Measurements from ENCODE around the gene HMGN2. TPM values are rescaled to one million over a fixed set of nuclear protein-coding genes. Genes with fewer than 3 reads are reported as not detected.
A peak's percentile ranks its signal among the peaks of the same experiment; 100 is the strongest.

HMGN2 gene
- total and polyA plus RNA-seq, 2 experiments from 2014 or later = 330 to 1,122 TPM

- TF ChIP-seq NANOG (IDR thresholded peaks at IDR 0.05; ENCODE audit: borderline replicate concordance) = no peak
- no peak for TF ChIP-seq EZH2phosphoT487 (IDR thresholded peaks at IDR 0.05; ENCODE audit: unreplicated experiment)
Measured at GRCh38 chr1:26478988-26479387, 6.7 kb downstream of the HMGN2 start (continued).

GRCh38 chr1:26482921-26483320, 10.7 kb downstream of the HMGN2 start:
- Histone ChIP-seq H3K36me3 (ENCODE audit: insufficient read depth) (peaks cover 7% of the 10 kb centered on the region; the same call in 1 of the 2 replicates), H3F3A (replicated peaks; ENCODE audit: low read depth) (0 out of 2 replicates have a peak, but pooled peaks cover 6% of the 10 kb centered on the region), H3K27me3 (ENCODE audit: insufficient read depth) (no peaks in the 10 kb centered on the region), H2AFZ (no peak overlapping the region), H3K4me1 (ENCODE audit: insufficient read depth) (no peaks in the 10 kb centered on the region), H3K4me2 (no peak overlapping the region), H3K9me2 (ENCODE audit: insufficient read depth) (no peaks in the 10 kb centered on the region), H3K4me3 (no peak overlapping the region), H4K20me1 (replicated peaks; ENCODE audit: insufficient read depth) (no peaks in the 10 kb centered on the region; the same call in 1 of the 2 replicates), H3K79me2 (replicated peaks; ENCODE audit: insufficient read depth) (no peaks in the 10 kb centered on the region), H3K27ac (ENCODE audit: low read depth) (no peak overlapping the region)
- no peak for DNase-seq (ENCODE audit: low spot score)
- Mint-ChIP-seq H3K27ac (peak overlapping the region; percentile 4; the same call in 1 of the 2 replicates), H3K9me3 (no peaks in the 10 kb centered on the region), H3K36me3 (ENCODE audit: low read depth) (peaks cover 11% of the 10 kb centered on the region; the same call in 2 of the 3 replicates), H3K4me1 (peaks cover 3% of the 10 kb centered on the region; the same call in 1 of the 3 replicates), H3K27me3 (ENCODE audit: insufficient read depth, low read depth, poor library complexity) (peaks cover 7% of the 10 kb centered on the region), H3K4me3 (no peak overlapping the region)
- no peak for ATAC-seq
- TF ChIP-seq ZNF331 (CRISPR knock-in tag; IDR thresholded peaks at IDR 0.05; ENCODE audit: low read depth) (no peak), EZH2phosphoT487 (IDR thresholded peaks at IDR 0.05; ENCODE audit: unreplicated experiment) (no peak), ZNF114 (CRISPR knock-in tag; IDR thresholded peaks at IDR 0.05) (no peak), POLR2AphosphoS5 (IDR thresholded peaks at IDR 0.05; ENCODE audit: low read depth) (no peak), REST (IDR thresholded peaks at IDR 0.05; ENCODE audit: unreplicated experiment) (no peak), ETS1 (IDR thresholded peaks at IDR 0.05) (no peak), STAT1 (IDR thresholded peaks at IDR 0.05; ENCODE audit: unreplicated experiment) (no peak), EZH2 (IDR thresholded peaks at IDR 0.05; ENCODE audit: low read depth, unreplicated experiment) (no peak), JUNB (IDR thresholded peaks at IDR 0.05; ENCODE audit: unreplicated experiment) (no peak), CTCF (conservative IDR thresholded peaks at IDR 0.05; ENCODE audit: low read depth in 2 of 2) (no peak), NANOG (IDR thresholded peaks at IDR 0.05; ENCODE audit: borderline replicate concordance) (no peak), CREB1 (CRISPR knock-in tag; IDR thresholded peaks at IDR 0.05; ENCODE audit: low read depth) (no peak), ZNF462 (CRISPR knock-in tag; IDR thresholded peaks at IDR 0.05) (no peak)
